GM20431 (cell line): ENCODE data around the gene OR6B2.
"Not testable (repeated sequence)": the region's sequence is repeated elsewhere in the genome, so short reads cannot be mapped to it uniquely, and the experiment has no call there.

Experiments used
- in situ Hi-C: fragments of 300-500 bp; cut with MseI, MboI; formaldehyde crosslinking; loops from one replicate; pipeline ENCODE4 v1.15.0; 2020; ENCODE audit warnings: low sequenced_read_pairs; ENCODE audit not compliant: unreplicated experiment

The OR6B2 gene

GRCh38 chr2:240030379-240031094 lies at the start of gene OR6B2:
OR6B2 (minus strand) TSS chr2:240030429; CDS start chr2:240030429, 0 bp downstream.
- in situ Hi-C loops: no loop called here

GRCh38 chr2:240078631-240079030 lies 48.4 kb upstream of the OR6B2 start:
- in situ Hi-C loops: no loop called here

- in situ Hi-C loops: no loop called here
These were observed 47.2 kb upstream of the OR6B2 start for GRCh38 chr2:240077442-240077841.

- in situ Hi-C loops: no loop called here
These were observed 44.3 kb upstream of the OR6B2 start for GRCh38 chr2:240074545-240074944.

GRCh38 chr2:240070907-240071306 lies 40.7 kb upstream of the OR6B2 start:
- in situ Hi-C loops: no loop called here

GRCh38 chr2:240069829-240070228 lies 39.6 kb upstream of the OR6B2 start:
- in situ Hi-C loops: no loop called here

- in situ Hi-C loops: no loop called here
These were observed 38.0 kb upstream of the OR6B2 start for GRCh38 chr2:240068193-240068592.

- in situ Hi-C loops: no loop called here
These were observed 36.3 kb upstream of the OR6B2 start for GRCh38 chr2:240066489-240066888.

- in situ Hi-C loops: loop anchor here (5.0 kb wide), 1 partner anchor 82 kb away; no protein-coding TSS in a partner anchor
These were observed 34.7 kb upstream of the OR6B2 start for GRCh38 chr2:240064898-240065297.

- in situ Hi-C loops: loop anchor here (5.0 kb wide), 1 partner anchor 86 kb away; no protein-coding TSS in a partner anchor
These were observed 30.9 kb upstream of the OR6B2 start for GRCh38 chr2:240060977-240061591.

GRCh38 chr2:240056678-240057077 lies 26.4 kb upstream of the OR6B2 start:
- in situ Hi-C loops: no loop called here

- in situ Hi-C loops: no loop called here
These were observed 25.1 kb upstream of the OR6B2 start for GRCh38 chr2:240055177-240055917.

- in situ Hi-C loops: no loop called here
These were observed 23.2 kb upstream of the OR6B2 start, which contains the start of gene OR6B3 for GRCh38 chr2:240053173-240054155. OR6B3 (minus strand) TSS chr2:240053521.

GRCh38 chr2:240052524-240052923 lies 22.3 kb upstream of the OR6B2 start:
- in situ Hi-C loops: no loop called here

- in situ Hi-C loops: no loop called here
These were observed 21.5 kb upstream of the OR6B2 start for GRCh38 chr2:240051697-240052096.

- in situ Hi-C loops: no loop called here
These were observed 20.0 kb upstream of the OR6B2 start for GRCh38 chr2:240050278-240050677.

GRCh38 chr2:240048237-240048636 lies 18.0 kb upstream of the OR6B2 start:
- in situ Hi-C loops: no loop called here

- in situ Hi-C loops: no loop called here
These were observed 14.9 kb upstream of the OR6B2 start for GRCh38 chr2:240045098-240045497.

GRCh38 chr2:240044096-240044495 lies 13.9 kb upstream of the OR6B2 start:
- in situ Hi-C loops: not testable (repeated sequence)
